ENCODE measurements around the gene HPGD.
A peak's percentile ranks its signal among the peaks of the same experiment; 100 is the strongest.

The HPGD gene

DNA sequence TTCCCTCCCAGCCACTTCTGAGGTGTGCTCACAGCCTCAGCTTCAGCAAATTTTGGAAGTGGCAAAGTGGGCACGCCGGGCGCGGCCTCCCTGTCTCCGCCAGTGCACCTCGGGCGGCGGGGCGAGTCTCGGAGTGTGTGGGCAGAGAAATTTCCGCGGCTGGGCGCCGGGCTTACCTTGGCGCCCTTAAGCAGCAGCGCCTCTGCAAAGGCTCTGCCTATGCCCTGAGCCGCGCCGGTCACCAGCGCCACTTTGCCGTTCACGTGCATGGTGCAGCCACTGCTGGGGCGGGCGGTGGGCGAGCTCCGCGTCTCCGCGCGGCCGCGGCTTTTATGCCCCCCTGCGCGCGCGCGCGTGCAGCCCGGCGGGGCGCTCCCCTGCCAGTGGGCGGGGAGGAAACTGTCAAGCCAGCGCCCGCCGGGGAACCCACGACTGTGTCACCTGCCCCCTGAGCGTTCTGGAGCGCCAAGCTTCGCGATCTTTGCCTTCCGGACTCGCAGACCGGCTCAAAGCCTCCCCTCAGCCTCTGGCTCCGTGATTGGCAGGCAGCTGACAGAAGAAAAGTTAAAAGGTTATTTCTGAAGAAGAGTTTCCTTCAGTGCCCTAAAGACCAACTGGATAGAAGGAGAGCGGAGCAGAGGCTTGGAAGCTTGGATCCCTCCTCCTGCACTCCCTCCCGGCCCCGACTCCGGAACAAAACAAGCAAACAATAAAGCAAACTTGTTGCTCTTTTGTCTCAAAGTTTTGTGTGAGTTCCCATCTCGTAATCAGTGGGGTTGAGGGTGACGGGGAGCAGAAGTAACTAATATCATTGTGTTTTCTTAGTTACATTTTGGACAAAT lies at the start of gene HPGD:
Gene HPGD (minus strand): TSS at position 306 of the 842 bp plus-strand sequence. CDS start 37 bp downstream, at position 269.
- peak in 1 of 2 donors; percentile 7 for DNase-seq (ENCODE audit: low read depth in 2 of 2)

DNA sequence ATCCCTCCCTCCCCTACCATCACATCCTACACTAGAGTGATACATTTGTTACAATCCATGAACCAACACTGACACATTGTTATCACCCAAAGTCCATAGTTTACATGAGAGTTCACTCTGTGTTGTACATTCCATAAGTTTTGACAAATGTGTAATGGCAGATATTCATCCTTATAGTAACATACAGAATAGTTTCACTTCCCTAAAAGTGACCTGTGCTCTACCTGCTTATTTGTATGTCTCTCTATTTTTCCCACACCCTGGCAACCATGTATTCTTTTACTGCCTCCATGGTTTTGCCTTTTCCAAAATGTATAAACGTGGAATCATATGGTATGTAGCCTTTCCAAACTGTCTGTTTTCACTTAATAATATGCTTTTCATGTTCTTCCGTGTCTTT lies 42.2 kb upstream of the HPGD start:
- no peak for DNase-seq (ENCODE audit: low read depth in 2 of 2)

DNA sequence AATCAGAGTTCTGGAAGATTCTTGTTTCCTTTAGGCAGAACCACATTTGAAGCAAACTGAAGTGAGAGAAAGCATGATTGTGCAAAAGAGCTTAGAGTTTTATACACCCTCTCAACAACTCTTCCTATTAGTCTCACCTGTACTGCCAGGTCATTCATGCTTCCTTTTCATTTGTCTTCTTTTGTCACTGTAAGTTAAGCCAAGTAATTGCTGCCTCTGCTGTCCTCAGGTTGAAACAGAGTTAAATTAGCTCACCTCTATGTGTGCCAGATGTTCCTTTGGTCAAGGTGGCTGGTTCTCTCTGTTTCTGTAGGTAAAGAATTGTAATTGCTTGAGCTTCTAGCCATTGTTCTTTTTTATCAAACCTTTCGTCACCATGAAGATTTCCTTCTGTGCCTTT lies 41.1 kb upstream of the HPGD start:
- DNase-seq (ENCODE audit: low read depth in 2 of 2) = no peak

DNA sequence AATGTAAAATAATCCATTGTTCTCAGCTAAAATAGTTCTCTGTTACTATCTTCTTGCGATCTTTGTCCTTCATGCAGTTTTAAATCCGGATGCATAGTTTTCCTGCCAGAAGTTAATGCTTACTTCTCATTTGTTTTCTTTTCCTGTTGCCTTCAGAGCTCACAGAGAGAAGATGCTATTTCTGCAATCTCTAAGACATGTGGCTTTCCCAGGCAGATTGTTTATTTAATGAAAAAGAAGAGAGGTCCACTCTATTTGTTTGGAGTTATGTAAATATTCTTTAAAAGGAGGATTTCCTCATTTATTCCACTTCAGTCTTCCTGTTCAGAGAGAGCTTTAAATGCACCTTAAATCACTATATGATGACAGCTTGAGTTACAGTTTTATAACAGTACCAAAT lies 39.3 kb upstream of the HPGD start:
- DNase-seq (ENCODE audit: low read depth in 2 of 2) = no peak

DNA sequence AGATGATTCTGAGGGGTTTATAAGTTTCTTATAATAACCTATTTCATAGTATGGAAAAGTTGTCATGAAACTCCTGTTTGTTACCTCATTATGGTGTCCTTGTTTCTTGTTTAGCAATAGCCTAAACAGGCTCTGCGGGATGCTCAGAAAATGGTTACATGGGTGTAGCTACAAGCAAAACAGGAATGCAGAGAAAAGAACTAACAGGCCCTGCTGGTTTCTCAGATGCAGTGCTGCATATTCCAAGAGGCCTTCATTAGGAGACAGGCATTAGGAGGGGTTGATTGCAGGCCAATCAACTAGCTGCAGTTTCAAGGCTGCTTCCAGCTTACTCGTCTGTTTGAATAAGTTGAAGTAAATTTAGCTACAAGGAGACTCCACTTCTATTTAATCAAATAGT lies 37.6 kb upstream of the HPGD start:
- DNase-seq (ENCODE audit: low read depth in 2 of 2) = no peak

DNA sequence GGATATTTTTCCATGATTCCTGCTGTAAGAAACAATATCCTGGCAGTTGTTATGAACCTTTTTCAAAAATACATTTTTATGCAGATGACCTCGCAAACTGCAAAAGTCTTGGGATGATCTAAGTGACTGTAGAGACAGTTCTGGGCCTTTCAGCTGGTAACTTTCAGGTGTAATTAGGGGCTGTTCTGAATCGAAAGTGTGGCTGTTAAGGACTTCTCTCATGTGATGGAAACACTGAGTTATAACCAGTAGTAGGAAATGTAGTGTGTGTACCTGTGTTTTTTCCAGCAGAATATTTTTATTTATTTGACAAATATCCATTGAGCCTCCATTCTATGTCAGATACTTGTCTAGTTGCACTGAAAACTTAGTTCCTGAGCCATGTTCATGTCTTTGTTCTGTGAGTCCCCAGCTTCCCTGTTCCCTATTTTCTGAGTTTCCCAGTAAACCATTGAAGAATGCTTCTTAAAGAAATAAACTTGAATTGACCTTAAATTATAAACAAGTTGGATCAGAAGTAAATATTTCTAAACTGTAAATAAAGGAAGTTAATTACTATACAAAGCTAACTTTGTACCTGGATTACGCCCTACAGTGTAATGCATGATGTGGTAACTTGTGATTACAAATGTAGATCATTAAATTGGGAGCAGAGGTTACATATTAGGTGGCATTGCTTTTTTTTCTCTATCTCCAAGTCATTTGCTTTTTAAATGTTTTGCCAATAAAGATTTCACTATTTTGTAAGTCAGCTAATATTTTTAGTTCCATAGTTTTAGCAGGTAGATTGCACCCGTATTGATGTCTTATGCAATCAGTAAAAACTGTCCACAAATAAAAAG lies 33.7 kb upstream of the HPGD start:
- no peak for DNase-seq (ENCODE audit: low read depth in 2 of 2)

DNA sequence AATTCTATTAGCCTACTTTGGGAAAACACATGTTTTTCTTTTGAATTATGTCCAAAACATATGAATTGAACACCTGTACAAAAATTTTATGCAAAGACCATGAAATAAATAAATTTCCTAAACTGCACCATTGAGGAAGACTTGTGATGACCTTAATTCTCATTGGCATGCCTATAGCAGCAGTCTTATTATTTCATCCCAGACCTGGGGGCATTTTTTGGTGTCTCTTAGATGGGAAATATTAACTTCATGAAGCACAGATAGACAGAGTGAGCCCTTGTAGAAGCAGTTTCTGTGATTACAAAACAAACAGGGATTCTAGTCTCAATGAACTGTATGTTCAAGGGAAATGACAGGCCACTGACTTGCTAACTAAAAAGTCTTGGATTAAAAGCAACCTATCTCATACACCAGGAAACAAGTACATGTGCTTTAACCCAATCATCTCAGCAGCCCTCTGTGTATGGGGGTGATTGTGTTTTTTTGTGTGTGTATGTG lies 32.0 kb upstream of the HPGD start:
- DNase-seq (ENCODE audit: low read depth in 2 of 2) = no peak

DNA sequence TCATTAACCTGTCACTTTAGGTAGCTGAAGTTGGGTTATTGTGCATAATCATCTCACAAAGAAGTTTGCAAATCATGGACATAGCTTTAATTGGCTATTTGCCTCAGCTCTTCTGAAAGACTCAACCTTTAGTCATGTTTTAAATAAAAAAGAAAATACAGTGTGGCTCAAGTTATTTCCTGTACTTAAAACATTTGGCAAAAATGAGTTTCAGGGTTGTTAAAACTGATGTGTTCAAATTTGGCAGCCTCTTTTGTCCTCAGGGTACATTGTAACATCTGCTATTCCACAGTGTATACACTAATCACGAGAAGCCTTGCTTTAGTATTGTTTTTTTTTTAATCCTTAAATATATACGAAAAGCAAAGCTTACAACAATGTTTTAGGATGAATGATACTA lies 31.5 kb upstream of the HPGD start:
- no peak for DNase-seq (ENCODE audit: low read depth in 2 of 2)

DNA sequence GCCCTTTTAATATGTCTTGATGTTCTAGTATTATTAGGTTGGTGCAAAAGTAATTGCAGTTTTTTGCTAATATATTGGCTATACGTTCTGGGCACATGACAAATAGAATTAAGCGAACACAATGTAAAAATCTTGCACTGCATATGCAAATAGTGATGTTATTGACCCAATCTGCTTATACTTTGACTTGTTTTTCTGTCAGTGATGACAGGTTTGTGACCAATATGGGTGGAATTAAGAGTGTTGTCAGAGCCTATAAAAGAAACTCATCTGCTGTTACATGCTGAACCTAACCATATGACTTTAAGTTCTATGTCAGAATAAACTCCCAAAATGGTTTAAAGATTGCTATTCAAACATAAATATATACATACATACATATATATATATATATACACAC lies 30.7 kb upstream of the HPGD start:
- no peak for DNase-seq (ENCODE audit: low read depth in 2 of 2)

DNA sequence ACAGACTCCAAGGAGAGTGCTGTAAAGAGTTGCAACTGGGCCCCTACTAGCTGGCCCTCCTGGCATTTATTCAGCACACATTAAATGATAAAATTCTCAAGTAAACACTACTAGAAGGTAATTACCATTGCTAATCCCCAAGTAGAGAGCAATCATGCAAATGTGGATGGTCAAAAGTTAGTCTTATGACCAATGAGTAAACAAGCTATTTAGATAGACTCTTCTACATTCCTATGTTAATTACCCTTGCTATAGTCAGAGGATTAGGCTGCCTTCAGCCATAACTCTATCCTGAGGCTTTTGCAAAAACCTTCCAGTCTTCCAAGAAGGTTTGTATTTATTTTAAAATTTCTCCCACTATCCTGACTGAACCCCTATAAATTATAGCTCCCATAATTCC lies 28.3 kb upstream of the HPGD start:
- no peak for DNase-seq (ENCODE audit: low read depth in 2 of 2)

DNA sequence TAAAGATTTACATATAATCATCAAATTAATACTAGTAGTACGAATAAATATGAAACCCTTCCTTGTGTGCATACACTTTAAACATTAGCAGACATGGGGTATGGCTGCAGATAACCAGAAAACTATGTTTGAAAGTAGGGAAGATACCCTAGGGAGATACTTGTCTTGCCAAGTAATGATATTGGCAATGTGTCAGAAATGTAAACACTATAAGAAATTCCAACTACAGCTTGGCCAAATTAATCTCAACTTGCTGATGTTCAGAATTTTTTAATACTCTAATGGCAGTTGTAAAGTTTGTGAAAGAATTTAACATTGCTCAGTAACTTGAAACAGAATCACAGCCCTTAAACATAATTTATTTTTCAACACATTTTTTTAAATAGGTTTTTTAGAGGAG lies 27.4 kb upstream of the HPGD start:
- DNase-seq (ENCODE audit: low read depth in 2 of 2) = no peak

DNA sequence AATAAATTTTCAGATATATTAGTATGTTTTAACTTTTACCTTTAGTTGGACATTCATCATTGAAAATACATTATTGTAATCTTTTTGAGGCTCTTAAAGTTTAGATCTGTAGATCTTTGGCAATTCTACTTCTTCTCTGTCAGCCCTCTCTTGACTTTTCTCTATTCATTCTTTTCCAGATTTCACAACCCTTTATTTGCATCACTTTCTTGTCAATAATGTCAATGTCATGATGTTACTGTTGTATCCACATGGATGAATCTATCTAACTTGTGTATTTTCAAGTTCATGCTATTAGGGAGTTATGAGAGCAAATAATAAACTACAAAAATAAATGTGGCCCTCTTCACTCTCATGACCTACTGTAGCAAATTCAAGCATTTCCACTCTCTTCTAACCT lies 23.0 kb upstream of the HPGD start:
- DNase-seq (ENCODE audit: low read depth in 2 of 2) = no peak

DNA sequence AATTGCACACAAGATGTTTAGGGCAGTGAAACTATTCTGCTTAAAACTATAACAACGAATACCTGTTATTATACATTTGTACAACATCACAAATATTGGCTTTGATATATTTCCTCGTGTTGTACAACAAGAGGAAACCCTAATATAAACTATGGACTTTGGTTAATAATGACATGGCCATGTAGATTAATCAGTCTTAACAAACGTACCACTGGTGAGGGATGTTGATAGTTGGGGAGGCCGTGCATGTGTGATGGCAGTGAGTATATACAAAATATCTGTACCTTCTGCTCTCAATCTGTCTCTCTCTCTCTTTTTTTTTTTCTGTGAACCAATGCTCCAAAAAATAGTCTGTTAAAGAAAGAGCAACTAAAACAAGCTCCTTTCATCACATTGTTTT lies 22.2 kb upstream of the HPGD start:
- no peak for DNase-seq (ENCODE audit: low read depth in 2 of 2)

DNA sequence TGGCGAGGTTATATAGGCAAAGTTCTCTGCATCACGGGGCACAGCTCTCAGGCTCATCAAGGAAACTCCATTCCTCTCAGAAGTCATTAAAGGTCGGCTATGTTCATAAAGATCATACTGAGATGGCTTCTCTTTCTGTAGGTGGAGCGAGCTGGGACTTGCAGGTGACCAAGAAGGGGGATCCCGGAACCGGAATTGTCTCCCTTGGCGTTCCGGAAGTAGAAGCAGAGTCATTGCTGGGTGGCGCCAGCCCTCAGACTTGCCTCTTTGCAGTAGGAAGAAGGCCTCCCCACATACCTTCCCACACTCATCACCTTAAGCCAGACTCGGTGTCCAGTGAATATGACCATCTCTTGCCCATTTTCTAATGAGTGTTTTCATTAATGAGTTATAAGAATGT lies 17.9 kb upstream of the HPGD start:
- DNase-seq (ENCODE audit: low read depth in 2 of 2) = no peak

DNA sequence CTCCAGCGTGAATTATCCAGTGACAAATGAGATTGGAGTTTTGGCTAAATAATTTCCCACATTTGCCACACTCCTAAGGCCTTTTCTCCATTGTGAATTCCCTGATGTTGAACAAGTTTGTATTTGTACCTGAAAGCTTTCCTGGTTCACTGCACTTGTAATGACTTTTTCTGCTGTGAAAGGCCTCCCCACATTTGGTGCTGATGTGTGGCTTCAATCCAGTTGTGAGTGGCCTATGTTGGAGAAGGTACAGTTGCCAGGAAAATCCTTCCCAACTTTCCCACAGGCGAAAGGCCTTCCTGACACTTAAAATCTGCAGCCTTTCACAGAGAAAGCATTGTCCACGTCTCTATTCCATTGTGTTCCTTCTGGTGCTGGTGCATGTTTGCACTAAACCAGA lies 17.3 kb upstream of the HPGD start:
- DNase-seq (ENCODE audit: low read depth in 2 of 2) = no peak

DNA sequence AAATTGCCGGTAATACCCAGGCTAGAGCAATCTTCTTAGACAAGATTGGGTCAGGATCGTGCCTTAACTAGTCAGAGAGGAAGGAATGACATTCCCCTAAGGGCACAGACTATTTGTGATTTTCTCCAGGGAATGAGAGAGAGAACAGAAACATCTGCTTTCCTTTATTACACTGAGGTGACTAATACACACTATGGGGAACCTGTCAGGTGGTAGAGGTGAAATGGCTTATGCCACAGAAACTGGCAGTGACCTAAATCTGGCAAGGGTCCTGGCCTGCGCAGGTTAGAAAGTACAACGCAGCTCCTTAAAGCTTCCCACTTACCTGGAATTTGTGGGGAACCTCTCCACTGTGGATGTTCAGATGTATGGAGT lies 16.6 kb upstream of the HPGD start:
- DNase-seq (ENCODE audit: low read depth in 2 of 2) = no peak

DNA sequence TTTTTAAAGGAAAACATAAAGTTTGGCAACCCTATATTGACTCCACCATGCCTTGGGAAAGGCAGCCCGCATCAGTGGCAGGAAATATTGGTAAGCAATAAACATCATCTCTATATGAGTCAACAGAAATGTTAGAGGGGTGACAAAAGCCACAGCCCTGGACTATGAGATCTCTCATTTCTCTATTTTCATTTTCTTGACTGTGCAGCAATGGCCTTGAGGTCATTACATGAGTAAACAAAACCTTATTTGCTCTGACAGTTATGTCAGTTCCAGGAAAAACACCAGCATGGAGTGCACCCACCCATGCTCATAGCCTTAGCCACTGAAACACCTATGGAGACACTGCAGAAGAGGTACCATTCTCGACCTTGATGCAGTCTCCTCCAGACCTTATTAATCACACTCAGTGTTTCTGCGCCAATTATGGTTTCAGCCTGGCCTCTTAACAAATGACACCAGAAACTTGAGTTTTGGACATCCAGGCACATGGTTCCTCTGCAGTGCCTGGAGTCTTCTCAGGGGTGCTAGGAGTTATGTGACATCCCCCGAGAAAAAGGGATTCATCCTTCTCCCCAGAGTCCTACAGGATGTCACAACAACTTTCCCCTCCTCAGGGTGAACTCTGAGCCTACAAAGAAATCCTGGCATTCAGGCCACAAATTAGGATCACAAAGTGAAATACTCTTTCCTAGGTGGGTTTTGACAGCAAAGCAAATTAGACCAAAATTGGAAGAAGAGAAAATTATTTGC lies 16.0 kb upstream of the HPGD start:
- no peak for DNase-seq (ENCODE audit: low read depth in 2 of 2)

DNA sequence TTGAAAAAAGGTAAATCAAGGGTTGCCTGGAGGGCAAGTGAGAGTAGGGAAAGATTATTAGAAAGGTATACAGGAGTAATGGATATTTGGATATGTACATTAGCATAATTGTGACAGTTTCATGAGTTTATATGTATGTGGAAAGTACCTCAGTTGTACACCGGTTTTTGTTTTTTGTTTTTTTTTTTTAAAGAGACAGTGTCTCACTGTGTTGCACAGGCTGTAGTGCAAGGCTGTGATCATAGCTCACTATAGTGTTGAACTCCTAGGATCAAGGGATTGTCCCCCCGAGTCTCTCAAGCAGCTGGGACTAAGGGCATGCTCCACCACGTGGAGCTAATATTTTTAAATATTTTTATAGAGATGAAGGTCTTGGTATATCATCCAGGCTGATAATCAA lies 15.3 kb upstream of the HPGD start:
- DNase-seq (ENCODE audit: low read depth in 2 of 2) = no peak

DNA sequence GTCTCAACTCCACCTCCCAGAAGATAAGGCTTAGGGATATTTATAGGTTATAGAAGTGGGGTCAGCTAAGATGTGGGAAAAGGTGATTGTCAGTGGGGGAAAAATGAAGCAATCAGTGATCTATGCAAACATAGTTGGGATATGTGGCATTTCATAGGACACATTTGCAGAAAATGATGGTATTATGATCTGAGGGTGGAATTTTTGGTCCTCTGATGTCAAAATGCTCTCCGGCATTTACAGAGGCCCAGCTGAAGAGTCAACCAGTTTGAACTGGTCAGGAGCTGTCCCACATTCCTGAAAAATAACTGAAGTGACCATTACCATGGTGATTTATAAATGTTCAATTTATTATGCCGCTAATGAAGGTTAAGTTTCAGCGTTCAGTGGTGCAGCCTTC lies 12.2 kb upstream of the HPGD start:
- no peak for DNase-seq (ENCODE audit: low read depth in 2 of 2)

DNA sequence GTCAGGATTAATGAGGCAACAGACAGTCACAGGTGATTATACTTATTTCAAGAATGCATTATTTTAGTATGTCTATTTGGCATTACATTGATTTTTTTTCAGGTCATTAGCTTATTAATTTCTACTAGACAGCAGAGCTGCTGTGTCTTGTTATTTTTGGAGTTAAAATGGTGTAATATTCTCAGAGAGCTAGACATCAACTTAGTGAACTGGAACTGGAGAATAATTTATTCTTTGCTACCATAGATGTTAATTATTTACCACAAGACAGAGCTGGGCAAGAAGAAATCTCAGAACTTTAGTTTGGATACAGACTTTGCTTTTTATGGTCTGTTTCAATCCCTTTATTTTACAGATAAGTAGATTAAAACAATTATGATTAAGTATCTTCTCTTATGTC lies 10.2 kb upstream of the HPGD start:
- DNase-seq (ENCODE audit: low read depth in 2 of 2) = no peak

DNA sequence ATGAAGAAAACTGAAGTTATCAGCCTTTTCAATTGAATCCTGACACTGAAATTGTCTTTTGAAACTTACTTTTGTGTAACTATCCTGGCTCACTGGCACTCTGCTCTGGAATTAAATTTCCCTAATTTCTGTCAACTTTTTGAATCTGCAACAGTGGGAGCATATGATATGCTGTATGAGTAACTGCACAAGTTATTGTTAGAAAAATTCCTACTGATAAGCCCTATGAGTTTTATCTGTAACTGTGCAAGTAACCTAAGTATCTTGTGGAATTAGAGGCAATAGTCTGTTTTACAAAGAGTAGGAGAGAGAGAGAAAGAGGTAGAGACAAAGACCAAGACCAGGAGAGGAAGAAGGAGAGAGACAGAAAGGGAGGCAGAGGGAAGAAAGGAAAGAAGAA lies 9.2 kb upstream of the HPGD start:
- no peak for DNase-seq (ENCODE audit: low read depth in 2 of 2)

DNA sequence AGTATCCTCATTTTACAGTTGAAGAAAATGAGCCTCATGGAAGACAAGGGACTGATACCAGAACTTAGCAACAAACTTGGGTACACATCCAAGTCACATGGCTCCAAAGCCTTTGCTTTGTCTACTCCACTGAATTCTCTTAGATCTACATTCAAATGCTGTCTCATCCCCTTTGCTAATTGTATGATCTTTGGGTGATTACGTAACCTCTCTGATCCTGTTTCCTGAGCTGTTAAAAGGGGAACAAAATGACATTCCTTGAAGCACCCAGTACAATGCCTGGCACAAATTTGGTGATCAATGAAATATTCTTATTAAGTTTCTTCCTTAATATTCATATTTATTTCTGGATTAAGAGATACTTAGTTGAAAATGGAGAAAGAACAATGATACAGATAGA lies 5.9 kb upstream of the HPGD start:
- DNase-seq (ENCODE audit: low read depth in 2 of 2) = no peak
